ENCODE results near the gene SCLY.
"Not testable (repeated sequence)": the region's sequence is repeated elsewhere in the genome, so short reads cannot be mapped to it uniquely, and the experiment has no call there.

SCLY gene

GRCh38 chr2:238114851-238115660 lies 54.3 kb downstream of the SCLY start:
- H3K79me2 ChIP-seq (ENCODE audit: control insufficient read depth, insufficient read depth, low read length, unreplicated experiment), result no peaks in the 10 kb centered on the region
- no peaks in the 10 kb centered on the region for H3K36me3 ChIP-seq (ENCODE audit: insufficient read depth, low read length)
- no peak overlapping the region for H3K27ac ChIP-seq (ENCODE audit: low read depth, low read length)
- no peak overlapping the region for H3K4me3 ChIP-seq (ENCODE audit: low read depth, low read length)
- peaks cover 27% of the 10 kb centered on the region for H3K27me3 ChIP-seq (ENCODE audit: insufficient read depth, low read length)
- H2AFZ ChIP-seq (ENCODE audit: low read length, unreplicated experiment), result no peak overlapping the region
- H3K4me1 ChIP-seq (ENCODE audit: control insufficient read depth, insufficient read depth, low read length, unreplicated experiment), result no peaks in the 10 kb centered on the region

- not testable (repeated sequence) for H3K36me3 ChIP-seq (ENCODE audit: insufficient read depth, low read length); H3K4me3 ChIP-seq (ENCODE audit: low read depth, low read length); H3K4me1 ChIP-seq (ENCODE audit: control insufficient read depth, insufficient read depth, low read length, unreplicated experiment); H2AFZ ChIP-seq (ENCODE audit: low read length, unreplicated experiment); H3K27ac ChIP-seq (ENCODE audit: low read depth, low read length); H3K79me2 ChIP-seq (ENCODE audit: control insufficient read depth, insufficient read depth, low read length, unreplicated experiment)
- H3K27me3 ChIP-seq (ENCODE audit: insufficient read depth, low read length), result peaks cover 29% of the 10 kb centered on the region
These were observed 54.9 kb downstream of the SCLY start for GRCh38 chr2:238115709-238116108.

- H3K4me3 ChIP-seq (ENCODE audit: low read depth, low read length), result no peak overlapping the region
- peaks cover 29% of the 10 kb centered on the region for H3K27me3 ChIP-seq (ENCODE audit: insufficient read depth, low read length)
- no peak overlapping the region for H3K27ac ChIP-seq (ENCODE audit: low read depth, low read length)
- no peaks in the 10 kb centered on the region for H3K36me3 ChIP-seq (ENCODE audit: insufficient read depth, low read length)
- no peaks in the 10 kb centered on the region for H3K4me1 ChIP-seq (ENCODE audit: control insufficient read depth, insufficient read depth, low read length, unreplicated experiment)
- no peak overlapping the region for H2AFZ ChIP-seq (ENCODE audit: low read length, unreplicated experiment)
- no peaks in the 10 kb centered on the region for H3K79me2 ChIP-seq (ENCODE audit: control insufficient read depth, insufficient read depth, low read length, unreplicated experiment)
These were observed 55.7 kb downstream of the SCLY start for GRCh38 chr2:238116298-238117198.

DNA sequence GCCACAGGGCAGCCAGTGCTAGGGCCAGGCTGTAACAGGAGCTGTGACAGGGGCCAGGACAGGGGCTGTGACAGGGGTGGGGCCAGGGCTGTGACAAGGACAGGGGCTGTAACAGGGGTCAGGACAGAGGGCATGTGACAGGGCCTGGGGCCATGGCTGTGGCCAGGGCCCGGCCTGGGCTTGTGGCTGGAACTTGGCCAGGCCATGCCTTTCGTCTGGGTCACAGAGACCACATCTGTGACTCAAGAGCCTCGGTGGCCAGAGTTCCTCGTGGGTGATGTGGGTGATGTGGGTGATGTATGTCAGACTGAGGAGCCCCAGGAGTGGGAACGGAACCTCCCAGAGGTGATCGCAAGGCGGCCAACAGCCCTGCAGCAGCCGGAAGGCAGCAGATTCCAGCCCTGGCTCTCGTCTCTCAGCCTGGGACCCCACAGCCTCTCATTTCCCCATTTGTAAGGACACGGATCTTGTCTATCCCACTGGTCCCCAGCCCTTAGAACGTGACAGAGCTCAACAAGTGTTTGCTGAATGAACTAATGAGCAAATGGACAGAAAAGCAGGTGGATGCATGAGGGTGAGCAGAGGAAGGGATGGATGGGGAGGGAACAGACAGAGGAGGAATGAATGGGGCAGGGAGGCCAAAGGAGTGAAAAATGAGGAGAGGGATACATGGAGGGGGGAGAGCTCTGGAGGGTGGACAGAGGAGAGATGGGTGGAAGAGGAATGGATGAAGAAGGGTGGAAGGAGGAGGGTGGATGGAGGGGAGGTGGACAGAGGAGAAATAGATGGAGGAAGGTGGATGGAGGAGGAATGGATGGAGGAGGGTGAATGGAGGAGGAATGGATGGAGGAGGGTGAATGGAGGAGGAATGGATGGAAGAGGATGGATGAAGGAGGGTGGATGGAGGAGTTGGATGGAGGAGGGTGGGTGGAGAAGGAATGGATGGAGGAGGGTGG lies 56.7 kb downstream of the SCLY start:
- Histone ChIP-seq H2AFZ (ENCODE audit: low read length, unreplicated experiment) (no peak overlapping the region), H3K36me3 (ENCODE audit: insufficient read depth, low read length) (no peaks in the 10 kb centered on the region), H3K4me3 (ENCODE audit: low read depth, low read length) (no peak overlapping the region), H3K79me2 (ENCODE audit: control insufficient read depth, insufficient read depth, low read length, unreplicated experiment) (no peaks in the 10 kb centered on the region), H3K4me1 (ENCODE audit: control insufficient read depth, insufficient read depth, low read length, unreplicated experiment) (no peaks in the 10 kb centered on the region), H3K27me3 (ENCODE audit: insufficient read depth, low read length) (peaks cover 29% of the 10 kb centered on the region), H3K27ac (ENCODE audit: low read depth, low read length) (no peak overlapping the region)

GRCh38 chr2:238119756-238120462 lies 59.1 kb downstream of the SCLY start:
- no peak overlapping the region for H2AFZ ChIP-seq (ENCODE audit: low read length, unreplicated experiment)
- H3K27me3 ChIP-seq (ENCODE audit: insufficient read depth, low read length), result peaks cover 29% of the 10 kb centered on the region
- no peak overlapping the region for H3K4me3 ChIP-seq (ENCODE audit: low read depth, low read length)
- no peaks in the 10 kb centered on the region for H3K36me3 ChIP-seq (ENCODE audit: insufficient read depth, low read length)
- H3K27ac ChIP-seq (ENCODE audit: low read depth, low read length), result no peak overlapping the region
- no peaks in the 10 kb centered on the region for H3K4me1 ChIP-seq (ENCODE audit: control insufficient read depth, insufficient read depth, low read length, unreplicated experiment)
- H3K79me2 ChIP-seq (ENCODE audit: control insufficient read depth, insufficient read depth, low read length, unreplicated experiment), result no peaks in the 10 kb centered on the region

DNA sequence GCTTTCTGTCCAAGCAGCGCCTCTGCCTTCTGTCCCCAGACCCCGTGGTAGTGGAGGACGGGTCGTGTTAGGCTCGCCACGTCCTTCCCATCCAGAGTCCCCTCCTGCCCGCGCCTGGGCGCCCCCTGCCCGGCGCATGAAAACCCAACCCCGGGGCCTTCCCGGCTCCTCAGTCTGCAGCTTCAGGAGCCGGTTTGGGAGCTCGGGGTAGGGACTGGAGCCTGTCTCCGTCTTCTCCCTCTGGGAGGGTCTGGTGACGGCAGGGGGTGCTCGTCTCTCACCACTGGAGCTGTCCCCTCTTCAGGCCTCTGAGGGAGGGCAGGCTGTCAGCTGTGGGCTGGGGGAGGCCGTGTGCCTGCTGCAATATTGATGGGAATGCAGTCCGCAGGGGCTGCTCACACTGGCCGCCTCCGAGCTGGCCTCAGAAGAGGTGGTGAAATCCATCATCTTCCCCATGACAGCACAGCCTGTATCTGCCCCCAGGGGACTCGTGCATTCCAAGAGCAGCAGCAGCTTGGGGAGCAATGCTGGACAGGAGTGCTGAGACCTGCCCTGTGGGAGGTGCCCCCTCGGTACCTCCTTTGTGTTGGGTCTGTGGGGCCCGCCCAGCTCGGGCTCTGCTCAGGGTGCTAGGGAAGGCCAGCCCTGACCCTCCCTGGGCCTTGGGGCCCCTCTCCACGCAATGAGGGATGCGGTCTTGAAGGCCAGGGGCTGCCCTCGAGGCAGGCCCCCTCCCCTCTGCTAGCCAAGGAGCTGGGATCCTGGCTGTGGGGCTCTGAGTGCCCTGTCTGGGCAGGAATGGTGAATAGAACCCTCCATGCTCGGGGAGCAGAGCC lies 59.9 kb downstream of the SCLY start:
- H3K79me2 ChIP-seq (ENCODE audit: control insufficient read depth, insufficient read depth, low read length, unreplicated experiment), result no peaks in the 10 kb centered on the region
- H3K36me3 ChIP-seq (ENCODE audit: insufficient read depth, low read length), result no peaks in the 10 kb centered on the region
- H2AFZ ChIP-seq (ENCODE audit: low read length, unreplicated experiment), result no peak overlapping the region
- no peak overlapping the region for H3K4me3 ChIP-seq (ENCODE audit: low read depth, low read length)
- H3K27ac ChIP-seq (ENCODE audit: low read depth, low read length), result no peak overlapping the region
- no peaks in the 10 kb centered on the region for H3K4me1 ChIP-seq (ENCODE audit: control insufficient read depth, insufficient read depth, low read length, unreplicated experiment)
- peaks cover 29% of the 10 kb centered on the region for H3K27me3 ChIP-seq (ENCODE audit: insufficient read depth, low read length)

DNA sequence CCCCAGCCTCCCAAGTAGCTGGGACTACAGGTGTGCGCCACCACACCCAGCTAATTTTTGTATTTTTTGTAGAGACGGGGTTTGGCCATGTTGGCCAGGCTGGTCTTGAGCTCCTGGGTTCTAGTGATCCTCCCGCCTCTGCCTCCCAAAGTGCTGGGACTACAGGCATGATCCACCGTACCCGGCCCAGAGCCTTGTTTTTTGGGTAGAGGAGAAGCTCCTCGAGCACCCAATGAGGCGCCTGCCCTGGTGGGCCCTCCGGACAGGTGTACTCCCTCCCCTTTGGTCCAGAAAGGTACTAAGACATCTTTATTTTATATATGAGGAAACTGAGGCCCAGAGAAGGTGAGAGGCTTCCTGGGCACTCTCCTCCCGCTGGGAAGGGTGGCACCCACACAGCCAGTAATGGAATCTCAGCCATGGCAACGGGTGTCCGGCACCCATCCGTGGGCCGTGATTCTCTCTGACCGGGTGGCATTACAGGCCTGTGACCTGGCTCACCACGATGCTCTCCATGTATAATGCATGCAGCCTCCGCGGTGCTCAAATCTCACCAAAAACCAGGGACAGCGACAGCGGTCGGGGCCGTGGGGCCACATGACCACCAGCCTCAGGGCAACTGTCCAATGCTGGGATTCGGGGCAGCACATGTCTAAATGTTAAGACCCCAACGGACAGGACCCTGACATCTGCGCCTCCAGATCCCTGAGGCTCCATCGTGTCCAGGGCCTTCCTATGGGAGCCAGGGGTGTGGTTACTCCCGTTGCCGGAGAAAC lies 60.9 kb downstream of the SCLY start:
- Histone ChIP-seq H3K4me3 (ENCODE audit: low read depth, low read length) (no peak overlapping the region), H3K36me3 (ENCODE audit: insufficient read depth, low read length) (no peaks in the 10 kb centered on the region), H3K27me3 (ENCODE audit: insufficient read depth, low read length) (peaks cover 29% of the 10 kb centered on the region), H3K4me1 (ENCODE audit: control insufficient read depth, insufficient read depth, low read length, unreplicated experiment) (no peaks in the 10 kb centered on the region), H3K27ac (ENCODE audit: low read depth, low read length) (no peak overlapping the region), H2AFZ (ENCODE audit: low read length, unreplicated experiment) (no peak overlapping the region), H3K79me2 (ENCODE audit: control insufficient read depth, insufficient read depth, low read length, unreplicated experiment) (no peaks in the 10 kb centered on the region)

DNA sequence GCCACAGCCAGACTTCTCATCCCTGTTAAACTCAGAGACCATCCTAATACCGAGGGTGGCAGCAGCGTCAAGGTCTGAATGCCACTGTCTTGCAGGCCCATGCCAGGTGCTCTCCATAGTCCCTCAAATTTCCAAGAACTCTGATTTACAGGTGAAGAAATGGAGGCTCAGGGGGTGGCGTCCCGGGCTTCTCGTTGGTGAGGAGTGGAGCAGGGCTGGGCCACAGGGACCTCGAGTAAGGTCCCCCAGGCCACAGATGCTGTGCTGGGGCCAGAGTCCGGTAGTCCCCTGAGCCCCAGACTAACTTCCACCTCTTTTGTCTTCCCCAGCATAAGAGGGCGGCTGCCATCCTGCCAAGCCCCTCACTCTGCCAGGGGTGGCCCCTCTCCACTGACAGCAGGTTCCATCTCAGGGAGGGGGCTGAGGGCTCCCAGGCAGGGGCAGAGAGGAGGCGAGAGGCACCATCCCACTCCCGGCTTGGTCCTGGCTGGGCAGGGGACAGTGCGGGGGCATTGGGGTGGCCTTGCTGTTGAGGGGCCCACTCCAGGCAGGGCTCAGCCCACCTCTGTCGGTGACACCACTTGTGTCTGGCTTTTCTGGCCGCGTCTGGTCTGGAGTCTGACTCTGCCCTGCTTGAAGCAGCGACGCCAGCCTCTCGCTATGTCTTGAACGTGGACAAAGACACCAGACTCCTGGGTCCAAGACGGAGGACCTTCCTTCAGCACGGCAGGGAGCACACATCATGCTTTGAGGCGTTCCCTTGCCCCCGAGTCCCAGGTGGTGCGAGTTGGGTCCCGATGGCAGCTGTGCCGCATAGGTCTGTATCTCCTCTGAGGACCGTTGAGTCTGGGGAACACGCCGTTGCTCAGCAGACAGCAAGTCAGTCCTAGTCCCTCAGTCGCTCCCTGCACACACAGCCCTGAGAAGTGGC lies 61.8 kb downstream of the SCLY start:
- Histone ChIP-seq H3K4me3 (ENCODE audit: low read depth, low read length) (no peak overlapping the region), H2AFZ (ENCODE audit: low read length, unreplicated experiment) (no peak overlapping the region), H3K27me3 (ENCODE audit: insufficient read depth, low read length) (peaks cover 25% of the 10 kb centered on the region), H3K79me2 (ENCODE audit: control insufficient read depth, insufficient read depth, low read length, unreplicated experiment) (no peaks in the 10 kb centered on the region), H3K27ac (ENCODE audit: low read depth, low read length) (no peak overlapping the region), H3K36me3 (ENCODE audit: insufficient read depth, low read length) (no peaks in the 10 kb centered on the region), H3K4me1 (ENCODE audit: control insufficient read depth, insufficient read depth, low read length, unreplicated experiment) (peaks cover 2% of the 10 kb centered on the region)
